Cardiac muscle cell (in vitro differentiated cells and primary cell): ENCODE results near the gene OSBPL8. TPM values are rescaled to one million over a fixed set of nuclear protein-coding genes. Genes with fewer than 3 reads are reported as not detected.

Experiments used
- DNase-seq, 2 donors: peaks; one replicate each; pipeline versions ENCODE4 v3.0.0 to v3.0.0-alpha.2; 2010 to 2017; ENCODE audit warnings: low read depth in 1 of 2, low spot score in 1 of 2
- H3K27ac ChIP-seq: fragments of 200-600 bp; sonication (generic); 2 replicates; pipeline ENCODE4 v1.5.1; 2016
- H3K27me3 ChIP-seq: fragments of 200-600 bp; sonication (generic); 2 replicates; pipeline ENCODE4 v1.6.0; 2016; ENCODE audit warnings: control low read depth
- H3K36me3 ChIP-seq: fragments of 200-600 bp; sonication (generic); 2 replicates; pipeline ENCODE4 v1.5.1; 2016; ENCODE audit warnings: control low read depth
- H3K4me1 ChIP-seq: fragments of 200-600 bp; sonication (generic); 2 replicates; pipeline ENCODE4 v1.8.1; 2017; ENCODE audit warnings: low read depth, mild to moderate bottlenecking, mixed run types
- H3K4me3 ChIP-seq: fragments of 200-600 bp; sonication (generic); 2 replicates; pipeline ENCODE4 v1.5.1; 2016; ENCODE audit warnings: mild to moderate bottlenecking
- H3K9me3 ChIP-seq: fragments of 200-600 bp; sonication (generic); 2 replicates; pipeline ENCODE4 v1.5.1; 2017; ENCODE audit warnings: low read depth, mild to moderate bottlenecking, control low read depth
- polyA plus RNA-seq: library from polyadenylated mRNA; unstranded; fragments of >200 nt; fragmentation: Nextera tagmentation; extraction: Ambion mirVana; gene quantifications from 2 replicates; pipeline ENCODE4 v1.2.1, GENCODE V29; 2016
- total RNA-seq: library from RNA; depleted of rRNA; stranded (reverse); fragments of >200 nt; gene quantifications from 2 replicates; pipeline ENCODE4 v1.2.3, GENCODE V29; 2016
- TF ChIP-seq, protein P1 (sequence below): IDR thresholded peaks from 2 replicates; pipeline ENCODE4 v1.5.1; 2012; ENCODE audit warnings: low read depth, mild to moderate bottlenecking, low read length

OSBPL8 gene
- total and polyA plus RNA-seq, 2 experiments from 2014 or later = 25.6 to 143 TPM

- Histone ChIP-seq H3K36me3 (no peaks in the 10 kb centered on the region), H3K4me3 (no peak overlapping the region), H3K27me3 (no peaks in the 10 kb centered on the region), H3K27ac (no peak overlapping the region), H3K4me1 (peaks cover 24% of the 10 kb centered on the region), H3K9me3 (no peaks in the 10 kb centered on the region)
- TF ChIP-seq, protein P1, sequence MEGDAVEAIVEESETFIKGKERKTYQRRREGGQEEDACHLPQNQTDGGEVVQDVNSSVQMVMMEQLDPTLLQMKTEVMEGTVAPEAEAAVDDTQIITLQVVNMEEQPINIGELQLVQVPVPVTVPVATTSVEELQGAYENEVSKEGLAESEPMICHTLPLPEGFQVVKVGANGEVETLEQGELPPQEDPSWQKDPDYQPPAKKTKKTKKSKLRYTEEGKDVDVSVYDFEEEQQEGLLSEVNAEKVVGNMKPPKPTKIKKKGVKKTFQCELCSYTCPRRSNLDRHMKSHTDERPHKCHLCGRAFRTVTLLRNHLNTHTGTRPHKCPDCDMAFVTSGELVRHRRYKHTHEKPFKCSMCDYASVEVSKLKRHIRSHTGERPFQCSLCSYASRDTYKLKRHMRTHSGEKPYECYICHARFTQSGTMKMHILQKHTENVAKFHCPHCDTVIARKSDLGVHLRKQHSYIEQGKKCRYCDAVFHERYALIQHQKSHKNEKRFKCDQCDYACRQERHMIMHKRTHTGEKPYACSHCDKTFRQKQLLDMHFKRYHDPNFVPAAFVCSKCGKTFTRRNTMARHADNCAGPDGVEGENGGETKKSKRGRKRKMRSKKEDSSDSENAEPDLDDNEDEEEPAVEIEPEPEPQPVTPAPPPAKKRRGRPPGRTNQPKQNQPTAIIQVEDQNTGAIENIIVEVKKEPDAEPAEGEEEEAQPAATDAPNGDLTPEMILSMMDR = no peak
- DNase-seq = no peak
Observed at GRCh38 chr12:76422154-76422542, 137.4 kb downstream of the OSBPL8 start.

GRCh38 chr12:76421046-76421445 is 138.5 kb downstream of the OSBPL8 start:
- H3K27me3 ChIP-seq = no peaks in the 10 kb centered on the region
- H3K4me3 ChIP-seq = no peak overlapping the region
- DNase-seq = no peak
- H3K9me3 ChIP-seq = no peaks in the 10 kb centered on the region
- no peak overlapping the region for H3K27ac ChIP-seq
- no peaks in the 10 kb centered on the region for H3K36me3 ChIP-seq
- H3K4me1 ChIP-seq = peaks cover 24% of the 10 kb centered on the region
- TF ChIP-seq, protein P1 = no peak

DNA sequence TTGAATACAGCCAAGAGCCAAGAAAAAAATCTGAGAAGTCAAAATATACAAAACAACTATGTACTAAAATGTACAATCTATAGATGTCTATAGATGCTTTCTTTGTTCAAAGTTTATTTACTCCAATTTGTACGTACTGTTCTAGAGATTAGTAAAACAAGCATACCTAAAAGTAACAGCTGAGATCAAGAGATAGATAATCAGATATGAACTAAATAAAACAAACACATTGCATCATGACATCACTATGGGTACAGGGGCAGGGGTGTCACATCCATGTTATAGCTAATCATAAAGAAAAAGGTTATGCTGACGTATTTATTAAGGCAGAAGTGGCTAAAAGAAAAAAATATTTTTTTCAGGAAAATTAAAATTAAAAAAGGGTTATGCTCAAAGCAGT is 139.3 kb downstream of the OSBPL8 start:
- DNase-seq = no peak

DNA sequence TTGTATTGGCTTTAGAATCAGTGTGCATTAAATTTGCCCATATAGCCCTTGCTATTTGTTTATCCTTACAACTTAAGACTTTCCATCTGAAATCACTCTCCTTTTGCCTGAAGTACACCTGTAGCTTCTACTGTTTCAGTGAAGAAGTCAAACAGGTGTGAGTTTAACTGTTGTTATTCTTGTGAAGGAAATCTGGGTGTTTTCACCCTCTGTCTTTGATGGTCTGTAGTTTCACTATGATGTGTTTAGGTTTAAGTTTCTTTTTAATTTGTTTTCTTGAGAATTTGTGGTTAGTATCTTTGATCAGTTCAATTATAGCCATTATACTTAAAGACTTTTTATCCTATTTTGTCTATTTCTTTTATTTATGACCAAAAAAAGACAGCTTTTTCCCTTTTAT is 142.5 kb downstream of the OSBPL8 start:
- no peak overlapping the region for H3K4me3 ChIP-seq
- TF ChIP-seq, protein P1 = no peak
- no peaks in the 10 kb centered on the region for H3K36me3 ChIP-seq
- DNase-seq = no peak
- no peaks in the 10 kb centered on the region for H3K27me3 ChIP-seq
- H3K9me3 ChIP-seq = no peaks in the 10 kb centered on the region
- H3K27ac ChIP-seq = no peak overlapping the region
- peaks cover 15% of the 10 kb centered on the region for H3K4me1 ChIP-seq

More for the DNA sequence above, 139.3 kb downstream of the OSBPL8 start:
- Histone ChIP-seq H3K36me3 (no peaks in the 10 kb centered on the region), H3K9me3 (no peaks in the 10 kb centered on the region), H3K4me1 (peaks cover 24% of the 10 kb centered on the region), H3K27ac (no peak overlapping the region), H3K4me3 (no peak overlapping the region), H3K27me3 (no peaks in the 10 kb centered on the region)
- TF ChIP-seq, protein P1 = no peak

- Histone ChIP-seq H3K4me3 (no peak overlapping the region), H3K27ac (no peak overlapping the region), H3K36me3 (no peaks in the 10 kb centered on the region), H3K4me1 (no peaks in the 10 kb centered on the region), H3K9me3 (no peaks in the 10 kb centered on the region), H3K27me3 (no peaks in the 10 kb centered on the region)
- TF ChIP-seq, protein P1 = no peak
- no peak for DNase-seq
Observed at GRCh38 chr12:76413121-76413520, 146.4 kb downstream of the OSBPL8 start.

GRCh38 chr12:76410781-76411180 is 148.8 kb downstream of the OSBPL8 start:
- Histone ChIP-seq H3K4me3 (no peak overlapping the region), H3K36me3 (no peaks in the 10 kb centered on the region), H3K9me3 (no peaks in the 10 kb centered on the region), H3K4me1 (no peaks in the 10 kb centered on the region), H3K27ac (no peak overlapping the region), H3K27me3 (no peaks in the 10 kb centered on the region)
- TF ChIP-seq, protein P1 = no peak
- DNase-seq = no peak
